22Rv1 (cell line): ENCODE measurements around the gene CELF2.

Source experiments
- H3K27ac ChIP-seq: fragments of 450-650 bp; 2 replicates; pipeline ENCODE4 v1.5.1; 2017
- ZFX ChIP-seq: fragments of 450-650 bp; IDR thresholded peaks from 2 replicates; pipeline ENCODE4 v1.6.1; 2017; ENCODE audit warnings: antibody characterized with exemption, borderline replicate concordance
- TF ChIP-seq, protein P1 (sequence below): fragments of 450-650 bp; IDR thresholded peaks from 2 replicates; pipeline ENCODE4 v1.5.1; 2017; ENCODE audit warnings: mild to moderate bottlenecking

The CELF2 gene

DNA sequence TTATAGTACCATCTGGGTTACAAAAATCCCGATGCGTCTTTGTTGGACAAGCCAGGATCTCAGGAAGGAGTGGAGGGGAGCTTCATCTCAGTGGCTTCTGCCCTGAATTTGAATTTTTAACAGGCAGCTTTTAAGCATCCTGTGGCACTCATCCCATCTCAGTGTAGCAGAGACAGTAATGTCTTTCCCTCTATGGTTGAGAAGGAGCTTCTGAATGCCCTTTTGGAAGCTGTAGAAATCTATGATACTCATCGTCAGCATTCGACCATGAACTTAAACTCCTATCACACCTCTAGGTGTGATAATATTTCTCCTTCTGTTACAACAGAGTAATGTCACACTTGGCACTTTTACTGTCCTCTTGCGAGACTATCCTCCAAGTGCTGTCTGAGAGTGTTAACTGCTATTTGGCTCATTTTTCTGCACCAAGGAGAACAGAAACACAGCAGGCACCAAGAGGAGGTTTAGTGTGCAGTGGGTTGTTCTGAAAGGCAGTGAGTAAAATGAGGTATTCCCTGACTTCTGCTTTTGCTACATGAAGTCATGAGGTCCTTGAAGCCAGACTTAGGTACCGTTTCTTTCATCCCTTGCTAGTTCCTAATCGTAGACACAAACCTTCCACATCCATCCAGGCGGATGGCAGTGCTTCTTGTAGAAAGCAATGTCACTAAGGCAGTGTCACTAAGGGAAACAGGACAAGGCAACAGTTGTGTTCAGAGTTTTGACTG is 177.4 kb downstream of the CELF2 start:
- no peak overlapping the region for H3K27ac ChIP-seq
- no peak for TF ChIP-seq ZFX
- TF ChIP-seq, protein P1, sequence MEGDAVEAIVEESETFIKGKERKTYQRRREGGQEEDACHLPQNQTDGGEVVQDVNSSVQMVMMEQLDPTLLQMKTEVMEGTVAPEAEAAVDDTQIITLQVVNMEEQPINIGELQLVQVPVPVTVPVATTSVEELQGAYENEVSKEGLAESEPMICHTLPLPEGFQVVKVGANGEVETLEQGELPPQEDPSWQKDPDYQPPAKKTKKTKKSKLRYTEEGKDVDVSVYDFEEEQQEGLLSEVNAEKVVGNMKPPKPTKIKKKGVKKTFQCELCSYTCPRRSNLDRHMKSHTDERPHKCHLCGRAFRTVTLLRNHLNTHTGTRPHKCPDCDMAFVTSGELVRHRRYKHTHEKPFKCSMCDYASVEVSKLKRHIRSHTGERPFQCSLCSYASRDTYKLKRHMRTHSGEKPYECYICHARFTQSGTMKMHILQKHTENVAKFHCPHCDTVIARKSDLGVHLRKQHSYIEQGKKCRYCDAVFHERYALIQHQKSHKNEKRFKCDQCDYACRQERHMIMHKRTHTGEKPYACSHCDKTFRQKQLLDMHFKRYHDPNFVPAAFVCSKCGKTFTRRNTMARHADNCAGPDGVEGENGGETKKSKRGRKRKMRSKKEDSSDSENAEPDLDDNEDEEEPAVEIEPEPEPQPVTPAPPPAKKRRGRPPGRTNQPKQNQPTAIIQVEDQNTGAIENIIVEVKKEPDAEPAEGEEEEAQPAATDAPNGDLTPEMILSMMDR = no peak

GRCh38 chr10:11195623-11196022 is 178.0 kb downstream of the CELF2 start:
- TF ChIP-seq, protein P1 = no peak
- TF ChIP-seq ZFX = no peak
- H3K27ac ChIP-seq = no peak overlapping the region

DNA sequence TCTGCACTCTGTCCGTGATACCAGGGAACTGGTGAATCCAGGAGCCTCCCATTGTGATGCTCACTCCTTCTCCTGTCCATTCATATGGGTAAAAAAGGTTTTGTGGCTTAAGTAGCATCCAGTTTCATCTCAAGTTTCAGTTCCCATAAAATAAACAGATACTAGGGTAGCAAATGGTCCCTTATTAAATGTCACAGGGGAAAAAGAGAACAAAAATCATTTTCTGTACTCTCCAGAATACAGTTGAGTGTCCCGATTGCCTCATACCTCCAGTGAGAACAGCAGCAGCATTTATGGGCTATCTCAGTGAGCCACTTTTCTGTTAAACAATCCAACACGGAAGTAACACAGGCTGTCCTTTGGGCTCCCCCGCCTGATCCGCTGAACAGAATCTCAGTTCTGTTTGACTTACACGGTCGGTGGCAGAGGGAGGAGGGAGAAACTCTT is 179.6 kb downstream of the CELF2 start:
- TF ChIP-seq ZFX = no peak
- TF ChIP-seq, protein P1 = no peak
- no peak overlapping the region for H3K27ac ChIP-seq

DNA sequence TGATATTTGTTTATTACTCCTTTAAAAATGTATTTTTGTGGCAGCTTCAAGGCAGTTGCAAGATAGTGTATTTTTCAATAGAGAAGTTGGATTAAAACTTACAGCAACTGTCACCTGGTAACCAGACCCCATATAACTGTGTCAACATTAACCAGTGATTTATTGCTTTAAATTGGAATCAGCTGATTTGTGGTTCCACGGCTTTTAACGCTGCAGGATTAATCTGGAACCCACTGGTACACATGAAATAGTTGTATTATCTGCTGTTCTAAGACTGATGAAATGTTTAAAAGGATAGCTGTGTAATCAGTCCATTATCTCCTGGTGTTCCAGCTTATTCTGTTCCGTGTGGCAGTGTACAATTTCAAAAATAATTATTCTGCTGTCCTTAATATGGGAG is 180.2 kb downstream of the CELF2 start:
- no peak overlapping the region for H3K27ac ChIP-seq
- TF ChIP-seq, protein P1 = no peak
- TF ChIP-seq ZFX = no peak

DNA sequence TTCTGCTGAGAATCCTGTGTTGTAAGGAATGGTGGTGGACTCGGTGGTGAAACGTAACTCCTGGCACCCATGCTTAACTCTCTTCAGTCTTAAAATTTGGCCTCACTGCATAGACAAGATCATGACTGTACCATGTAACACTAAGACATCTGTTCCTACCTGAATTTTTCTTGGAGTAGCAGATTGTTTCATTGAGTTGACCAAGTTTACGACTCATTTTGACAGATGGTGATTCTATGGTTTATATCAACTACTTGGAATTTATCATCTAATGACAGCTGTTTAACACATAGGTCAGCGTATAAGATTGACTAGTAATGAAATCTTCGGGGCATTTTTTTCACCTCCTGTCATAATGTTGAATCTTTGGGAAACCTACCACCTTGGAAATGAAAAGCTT is 184.2 kb downstream of the CELF2 start:
- no peak for TF ChIP-seq ZFX
- TF ChIP-seq, protein P1 = no peak
- no peak overlapping the region for H3K27ac ChIP-seq

- no peak overlapping the region for H3K27ac ChIP-seq
Measured at GRCh38 chr10:11204351-11204942, 186.8 kb downstream of the CELF2 start.

More at GRCh38 chr10:11204351-11204942, 186.8 kb downstream of the CELF2 start:
- no peak for TF ChIP-seq ZFX
- TF ChIP-seq, protein P1 = no peak
